ENCODE data around the gene GUSB.
"Not testable (repeated sequence)": the region's sequence is repeated elsewhere in the genome, so short reads cannot be mapped to it uniquely, and the experiment has no call there.

Gene GUSB

GRCh38 chr7:65974876-65975275 is 7.1 kb downstream of the GUSB start:
- no peak for DNase-seq

GRCh38 chr7:65974191-65974801 is 7.7 kb downstream of the GUSB start:
- DNase-seq = no peak

DNA sequence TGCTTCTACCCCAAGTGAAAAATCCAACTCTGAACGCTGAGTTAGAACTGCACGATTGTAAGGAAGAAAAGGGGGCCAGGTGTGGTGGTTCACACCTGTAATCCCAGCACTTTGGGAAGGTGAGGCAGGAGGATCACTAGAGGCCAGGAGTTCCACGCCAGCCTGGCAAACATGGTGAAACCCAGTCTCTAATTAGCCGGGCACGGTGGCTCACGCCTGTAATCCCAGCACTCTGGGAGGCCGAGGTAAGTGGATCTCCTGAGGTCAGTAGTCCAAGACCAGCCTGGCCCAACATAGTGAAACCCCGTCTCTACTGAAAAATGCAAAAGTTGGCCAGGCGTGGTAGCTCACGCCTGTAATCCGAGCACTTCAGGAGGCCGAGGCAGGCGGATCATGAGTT is 9.0 kb downstream of the GUSB start:
- no peak for DNase-seq

DNA sequence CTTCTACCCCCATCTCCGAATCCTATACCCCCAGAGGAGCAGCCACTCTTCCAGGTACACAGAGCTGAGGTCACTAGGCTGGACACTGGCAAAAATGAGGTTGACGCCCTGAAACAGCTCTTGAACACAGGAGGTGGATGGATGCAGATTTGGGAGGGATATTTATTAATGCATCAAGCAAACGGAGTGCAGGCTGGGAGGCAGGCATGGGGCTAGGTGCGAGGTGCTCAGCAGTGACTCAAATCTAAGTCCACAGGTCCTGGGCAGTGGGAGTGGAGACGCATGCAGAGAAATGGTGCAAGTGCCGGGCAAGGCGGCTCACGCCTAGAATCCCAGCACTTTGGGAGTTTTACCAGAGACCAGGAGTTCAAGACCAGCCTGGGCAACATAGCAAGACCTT is 11.0 kb downstream of the GUSB start:
- DNase-seq = no peak

DNA sequence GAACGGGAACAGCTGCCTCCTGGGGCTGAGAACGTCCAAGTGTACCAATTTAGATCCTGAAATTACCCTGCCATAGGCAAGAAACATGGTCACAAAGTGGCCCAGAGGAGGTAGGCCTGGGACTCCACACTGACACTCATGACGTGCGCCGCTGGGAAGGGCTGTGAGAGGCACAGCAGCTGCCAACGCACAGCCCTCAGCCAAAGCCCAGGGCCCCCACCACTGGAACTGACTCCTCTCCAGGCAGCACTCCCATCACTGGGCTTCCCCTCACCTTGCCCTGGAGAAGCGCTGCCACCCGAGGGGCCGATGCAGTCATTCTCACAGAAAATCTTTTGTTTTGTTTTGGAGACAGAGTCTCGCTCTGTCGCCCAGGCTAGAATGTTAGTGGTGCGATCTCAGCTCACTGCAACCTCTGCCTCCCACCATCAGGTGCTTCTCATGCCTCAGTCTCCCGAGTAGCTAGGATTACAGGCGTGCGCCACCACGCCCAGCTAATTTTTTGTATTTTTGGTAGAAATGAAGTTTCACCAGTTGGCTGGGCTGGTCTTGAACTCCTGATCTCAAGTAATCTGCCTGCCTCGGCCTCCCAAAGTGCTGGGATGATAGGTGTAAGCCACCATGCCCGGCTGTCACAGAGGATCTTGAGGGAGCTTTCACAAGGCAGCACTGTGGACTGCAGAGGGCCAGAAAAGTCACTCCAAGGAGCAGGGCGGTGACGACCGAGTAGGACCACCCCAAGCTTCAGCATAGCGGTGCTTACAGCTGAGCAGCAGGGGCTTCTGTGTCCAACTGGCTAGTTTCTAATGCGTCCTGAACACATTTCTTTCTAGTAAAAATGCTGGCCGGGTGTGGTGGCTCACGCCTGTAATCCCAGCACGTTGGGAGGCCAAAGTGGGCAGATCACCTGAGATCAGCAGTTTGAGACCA is 13.5 kb downstream of the GUSB start:
- no peak for DNase-seq

GRCh38 chr7:65967361-65968155 is 14.5 kb downstream of the GUSB start:
- no peak for DNase-seq

DNA sequence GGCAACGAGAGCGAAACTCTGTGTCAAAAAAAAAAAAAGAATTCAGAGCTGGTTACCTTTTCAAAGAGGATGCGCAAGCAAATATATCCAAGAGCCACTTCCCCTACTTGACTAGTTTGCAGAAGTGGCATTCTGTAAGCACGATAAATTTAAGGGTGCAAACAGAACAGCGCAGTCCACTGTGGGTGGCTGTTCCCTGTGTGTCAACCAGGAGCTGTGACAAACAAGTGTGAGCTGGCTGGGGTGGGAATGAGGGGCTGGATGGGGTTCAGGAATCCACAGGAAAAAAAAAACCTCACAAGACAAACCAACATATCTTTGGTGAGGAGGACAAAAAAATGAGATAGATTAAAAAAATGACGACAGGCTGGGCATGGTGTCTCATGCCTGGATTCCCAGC is 15.9 kb downstream of the GUSB start:
- DNase-seq = no peak

DNA sequence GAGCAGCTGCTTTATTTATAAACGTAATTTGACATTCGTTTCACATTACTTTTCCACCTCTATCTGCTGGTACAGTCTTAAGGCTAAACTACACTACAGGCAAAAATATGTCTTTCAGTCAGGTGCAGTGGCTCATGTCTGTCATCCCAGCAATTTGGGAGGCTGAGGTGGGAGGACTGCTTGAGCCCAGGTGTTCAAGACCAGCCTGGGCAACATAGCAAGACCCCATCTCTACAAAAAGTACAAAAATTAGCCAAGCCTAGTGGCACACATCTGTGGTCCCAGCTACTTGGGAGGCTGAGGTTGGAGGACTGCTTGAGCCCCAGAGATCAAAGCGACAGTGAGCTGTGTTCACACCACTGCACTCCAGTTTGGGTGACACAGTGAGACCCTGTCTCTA is 17.3 kb downstream of the GUSB start:
- not testable (repeated sequence) for DNase-seq

DNA sequence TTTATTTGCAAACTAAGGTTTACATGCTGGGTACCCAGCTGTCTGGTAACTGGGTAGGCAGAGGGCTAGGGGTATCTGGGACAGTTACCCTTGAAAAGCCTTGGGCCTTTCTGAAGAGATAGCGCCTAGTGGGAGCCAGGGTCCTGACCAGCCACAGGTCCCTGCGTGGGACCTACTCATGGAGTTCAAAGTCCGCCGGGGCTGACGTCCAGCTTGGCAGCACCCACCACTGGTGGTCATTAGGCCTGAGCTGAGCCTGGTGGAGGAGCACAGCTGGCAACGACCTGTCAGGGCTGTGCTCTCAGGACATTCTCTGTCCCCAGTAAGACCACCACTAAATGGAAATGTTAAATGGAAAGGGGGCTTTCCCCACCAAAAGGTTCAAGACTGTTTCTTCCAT is 20.0 kb downstream of the GUSB start:
- no peak for DNase-seq

DNA sequence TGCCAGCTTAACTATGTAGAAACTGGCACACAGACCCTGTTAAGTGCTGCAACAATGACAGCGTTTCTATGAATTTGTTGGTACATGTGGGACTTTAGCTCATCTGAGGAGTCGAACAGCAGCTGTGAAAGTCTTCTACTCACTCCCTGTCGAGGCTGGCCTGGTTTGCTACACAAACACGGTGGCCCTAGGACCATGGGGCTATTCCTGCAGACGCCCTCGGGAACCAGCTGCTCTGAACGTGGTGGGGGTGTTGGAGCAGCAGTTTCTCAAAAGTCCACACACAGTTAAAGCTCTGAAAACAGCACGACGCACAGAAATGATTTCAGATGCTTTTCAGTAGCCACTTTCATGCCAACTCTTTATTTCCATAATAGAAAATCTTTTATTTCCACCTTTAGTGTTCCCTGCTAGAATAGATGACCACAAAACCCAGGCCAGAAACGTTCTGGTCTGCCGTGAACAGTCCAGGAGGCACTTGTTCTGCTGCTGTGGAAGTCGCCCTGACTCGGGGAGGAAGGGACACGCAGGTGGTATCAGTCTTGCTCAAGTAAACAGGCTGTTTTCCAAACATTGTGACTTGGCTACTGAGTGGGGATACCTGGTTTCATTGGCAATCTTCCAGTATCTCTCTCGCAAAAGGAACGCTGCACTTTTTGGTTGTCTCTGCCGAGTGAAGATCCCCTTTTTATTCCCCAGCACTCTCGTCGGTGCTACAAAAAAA is 21.5 kb downstream of the GUSB start:
- DNase-seq = no peak

- no peak for DNase-seq
Observed at GRCh38 chr7:65955718-65956117, 26.3 kb downstream of the GUSB start.

GRCh38 chr7:65953890-65954450 is 28.0 kb downstream of the GUSB start:
- no peak for DNase-seq

- no peak for DNase-seq
Observed at GRCh38 chr7:65953001-65953720, 28.9 kb downstream of the GUSB start.

DNA sequence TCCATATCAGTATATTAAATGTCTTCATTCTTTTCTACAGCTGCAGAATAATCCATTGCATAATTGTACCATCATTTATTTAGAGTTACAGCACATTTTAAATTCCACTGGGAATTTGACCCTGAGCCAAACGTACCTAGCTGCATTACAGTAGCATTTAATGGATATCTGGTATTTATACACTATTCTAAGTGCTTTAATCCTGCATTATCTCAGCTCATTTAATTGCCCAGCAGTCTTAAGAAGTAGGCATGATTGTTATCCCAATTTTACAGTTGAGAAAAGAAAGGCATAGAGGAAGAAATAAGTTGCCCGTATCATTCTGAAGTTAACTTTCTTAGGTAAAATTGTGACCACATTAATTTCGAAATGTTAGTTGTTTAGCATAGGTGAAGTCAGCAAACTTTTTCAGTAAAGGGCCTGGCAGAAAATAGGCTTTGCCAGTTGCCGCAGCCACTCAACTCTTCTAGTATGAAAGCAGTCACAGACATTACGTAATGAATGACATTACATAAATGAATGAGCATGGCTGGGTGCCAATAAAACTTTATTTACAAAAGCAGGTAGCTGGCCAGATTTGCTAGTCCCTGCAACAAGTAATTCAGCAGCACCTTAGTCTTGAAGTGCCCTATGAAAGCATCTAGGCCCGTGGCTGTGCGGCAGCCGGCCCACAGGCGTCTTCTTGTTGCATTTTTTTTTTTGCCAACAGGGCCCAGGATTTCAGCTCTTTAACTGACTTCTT is 30.0 kb downstream of the GUSB start:
- DNase-seq = no peak

- DNase-seq = no peak
Observed at GRCh38 chr7:65946904-65947303, 35.1 kb downstream of the GUSB start.

DNA sequence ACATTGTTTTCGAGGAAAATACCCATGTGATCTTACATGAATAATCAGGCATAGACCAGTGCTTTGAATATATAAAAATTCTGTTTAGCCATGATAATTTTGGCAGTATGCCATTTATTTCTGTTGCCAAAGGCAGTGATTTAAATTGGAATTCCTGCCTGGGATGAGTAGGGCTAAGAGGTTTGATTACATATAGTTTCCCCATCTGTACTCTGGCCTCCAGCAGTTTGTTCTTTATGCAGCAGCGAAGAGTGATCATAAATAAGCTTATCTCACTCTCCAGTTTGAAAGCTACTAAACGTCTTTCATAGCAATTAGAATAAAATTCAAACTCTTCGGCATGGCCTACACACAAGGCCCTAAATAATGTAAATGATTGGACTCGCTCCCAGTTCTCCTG is 36.2 kb downstream of the GUSB start:
- DNase-seq = not testable (repeated sequence)

DNA sequence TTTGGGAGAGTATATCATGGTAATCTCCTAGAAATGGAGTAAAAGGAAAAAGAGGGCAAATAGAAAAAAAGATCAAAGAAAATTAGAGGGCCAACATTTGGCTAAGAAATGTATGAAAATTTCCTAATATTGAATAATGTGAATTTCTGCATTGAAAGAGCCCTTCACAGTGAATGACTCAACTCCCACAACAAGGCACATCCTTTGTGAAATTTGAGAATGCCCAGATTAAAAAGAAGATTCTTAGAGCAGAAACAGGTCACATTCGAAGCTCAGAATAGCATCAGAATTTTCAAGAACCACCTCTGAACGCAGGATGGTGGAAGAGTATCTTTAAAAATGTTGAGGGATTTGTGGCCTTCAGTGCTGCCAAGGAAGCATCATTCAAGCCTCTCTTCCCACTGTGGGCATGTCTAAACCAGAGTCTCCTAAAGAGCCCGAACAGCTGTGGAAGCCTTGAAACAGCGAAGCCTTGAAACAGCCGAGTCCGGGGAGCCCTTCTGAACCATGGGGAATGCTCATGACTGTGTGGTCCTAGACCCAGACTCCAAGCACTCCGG is 43.6 kb downstream of the GUSB start:
- no peak for DNase-seq

- no peak for DNase-seq
Observed at GRCh38 chr7:65937296-65937695, 44.7 kb downstream of the GUSB start.

DNA sequence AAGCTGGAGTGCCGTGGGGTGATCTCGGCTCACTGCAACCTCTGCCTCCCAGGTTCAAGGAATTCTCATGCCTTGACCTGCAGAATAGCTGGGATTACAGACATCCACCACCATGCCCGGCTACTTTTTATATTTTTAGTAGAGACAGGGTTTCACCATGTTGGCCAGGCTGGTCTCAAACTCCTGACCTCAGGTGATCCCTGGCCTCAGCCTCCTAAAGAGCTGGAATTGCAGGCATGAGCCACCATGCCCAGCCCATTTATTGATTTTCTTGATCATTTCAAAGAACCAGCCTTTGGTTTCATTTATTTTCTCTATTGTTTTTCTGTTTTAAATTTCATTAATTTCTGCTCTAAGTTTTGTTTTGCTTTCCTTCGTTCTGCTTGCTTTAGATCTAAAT is 50.3 kb downstream of the GUSB start:
- DNase-seq = no peak

DNA sequence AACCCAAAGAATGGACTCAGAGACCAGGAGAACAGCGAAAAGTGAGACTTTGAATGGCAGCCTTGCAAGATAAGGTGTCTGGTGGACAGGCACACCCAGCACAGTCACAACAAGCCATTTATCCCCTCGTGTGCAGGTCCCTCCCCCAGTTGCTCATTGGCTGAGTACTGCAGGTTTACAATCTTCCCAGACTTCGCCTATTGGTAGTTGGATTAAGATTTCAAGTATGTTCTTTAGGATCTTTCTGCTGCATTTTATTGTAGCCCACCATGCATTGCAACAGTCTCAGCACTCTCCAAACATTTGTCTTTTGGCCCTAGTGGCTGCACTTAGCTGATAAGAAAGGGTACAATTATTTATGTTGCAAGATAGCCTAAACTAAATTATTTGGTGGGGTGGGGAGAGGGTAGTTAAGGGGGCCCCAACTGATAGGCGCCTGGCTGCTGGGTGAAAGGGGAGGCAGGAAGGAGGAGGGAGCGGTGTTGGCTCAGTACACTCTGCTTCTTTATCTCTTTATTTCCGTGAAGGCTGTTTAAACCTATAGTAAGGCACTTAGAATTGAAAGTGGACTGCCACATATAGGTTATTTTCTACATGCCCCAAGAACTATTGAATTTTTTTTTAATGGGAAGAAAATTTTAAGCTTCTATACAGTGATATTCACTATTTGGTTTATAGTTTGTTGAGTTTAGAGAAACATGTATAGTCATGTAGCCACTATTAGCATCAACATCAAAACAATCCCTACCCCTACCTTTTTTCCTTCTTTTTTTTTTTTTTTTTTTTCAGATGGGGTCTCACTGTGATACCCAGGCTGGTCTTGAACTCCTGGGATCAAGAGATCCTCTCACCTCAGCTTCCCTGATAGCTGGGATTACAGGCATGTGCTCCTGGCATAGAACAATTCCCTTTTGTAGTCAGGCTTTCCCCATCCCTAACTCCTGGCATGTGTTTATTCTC is 54.2 kb downstream of the GUSB start:
- DNase-seq = no peak

Data from activated T-cell treated with anti-CD3 and anti-CD28 coated beads, Interleukin-2, amount 50 U/mL, for 1 hour (primary cell).